ENCODE results near the gene LMO2.
"Not testable (repeated sequence)": the region's sequence is repeated elsewhere in the genome, so short reads cannot be mapped to it uniquely, and the experiment has no call there.

The LMO2 gene

DNA sequence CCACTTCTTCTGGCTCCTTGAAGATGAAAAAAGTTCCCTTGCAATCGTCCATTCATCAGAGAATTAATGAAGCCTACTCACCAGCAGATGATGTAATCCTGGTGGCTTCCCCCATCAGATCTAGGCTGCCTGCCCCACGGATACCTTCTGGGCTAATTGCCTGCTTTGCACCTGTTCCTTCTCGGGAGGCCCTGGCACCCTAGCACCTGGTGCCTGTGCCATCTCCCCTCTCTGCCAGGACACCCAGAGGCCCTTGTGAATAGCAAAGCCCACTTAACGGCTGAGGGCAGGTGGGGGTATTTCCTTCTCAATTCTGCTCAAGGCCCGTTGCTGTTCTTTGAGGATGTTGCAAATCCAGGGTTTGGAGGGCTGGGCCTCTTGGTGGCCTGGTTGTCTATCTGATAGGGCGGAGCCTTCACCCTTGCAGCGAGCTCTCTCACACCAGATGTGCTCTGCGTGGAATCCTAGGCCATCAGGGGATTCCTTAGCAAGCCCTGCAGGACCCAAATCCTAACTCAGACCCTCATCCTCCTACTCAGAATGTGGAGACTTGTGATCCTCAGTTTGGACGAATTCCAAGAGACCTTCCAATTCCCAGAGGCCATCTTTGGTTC lies at the start of gene LMO2:
Gene LMO2 (minus strand): TSS at position 363 of the 614 bp plus-strand sequence. CDS start 22,360 bp downstream, outside the sequence.
- DNase-seq = no peak

DNA sequence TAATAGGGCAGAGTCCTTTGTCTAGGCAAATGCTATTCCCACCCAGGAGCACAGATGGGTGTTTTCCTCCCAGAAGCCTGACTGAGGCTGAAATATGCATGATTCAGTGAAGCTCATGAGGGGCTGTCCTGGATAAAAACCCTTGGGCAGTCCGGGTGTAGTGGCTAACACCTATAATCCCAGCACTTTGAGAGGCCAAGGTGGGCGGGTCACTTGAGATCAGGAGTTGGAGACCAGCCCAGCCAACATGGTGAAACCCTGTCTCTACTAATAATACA lies 48.6 kb upstream of the LMO2 start:
- no peak for DNase-seq

DNA sequence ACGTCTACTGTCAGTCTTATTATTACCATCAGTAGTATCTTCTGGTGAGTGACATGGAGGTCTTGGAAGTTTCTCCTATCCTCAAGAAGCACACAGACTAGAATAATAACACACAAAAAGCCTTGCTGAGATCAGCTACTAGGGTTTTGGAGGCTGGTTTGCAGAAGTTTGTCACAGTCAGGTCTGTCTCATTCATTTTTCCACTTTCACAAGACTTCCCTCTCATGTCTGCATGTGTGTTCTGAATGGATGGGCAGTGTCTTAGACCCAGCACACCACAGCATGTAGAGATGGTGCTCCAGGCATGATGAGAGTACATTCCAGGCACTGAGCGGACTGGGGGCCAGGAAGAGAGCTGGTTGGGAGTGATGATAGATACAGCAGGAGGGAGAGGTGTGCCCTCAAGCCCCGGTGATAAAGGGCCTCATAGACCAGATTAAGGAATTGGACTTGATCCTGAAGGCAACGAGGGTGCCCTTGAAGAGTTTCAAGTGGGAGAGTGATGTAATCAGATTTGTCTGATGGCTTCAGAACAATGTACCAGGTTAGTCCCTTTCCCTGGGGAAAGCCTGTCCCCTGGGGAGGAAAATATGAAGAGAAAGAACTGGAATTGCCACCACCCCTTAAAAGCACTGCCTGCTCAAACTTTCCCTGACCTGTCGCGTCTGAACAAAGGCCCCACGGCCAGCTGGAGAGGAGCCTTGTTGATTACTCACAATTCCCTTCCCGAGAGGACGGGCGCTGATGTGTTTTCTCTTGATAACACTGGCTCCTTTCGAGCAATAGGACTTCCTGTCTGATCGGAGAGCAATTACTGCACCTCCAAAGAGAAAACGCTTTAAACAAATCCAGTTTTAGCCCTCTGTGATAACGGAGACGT lies 45.1 kb upstream of the LMO2 start:
- no peak for DNase-seq

DNA sequence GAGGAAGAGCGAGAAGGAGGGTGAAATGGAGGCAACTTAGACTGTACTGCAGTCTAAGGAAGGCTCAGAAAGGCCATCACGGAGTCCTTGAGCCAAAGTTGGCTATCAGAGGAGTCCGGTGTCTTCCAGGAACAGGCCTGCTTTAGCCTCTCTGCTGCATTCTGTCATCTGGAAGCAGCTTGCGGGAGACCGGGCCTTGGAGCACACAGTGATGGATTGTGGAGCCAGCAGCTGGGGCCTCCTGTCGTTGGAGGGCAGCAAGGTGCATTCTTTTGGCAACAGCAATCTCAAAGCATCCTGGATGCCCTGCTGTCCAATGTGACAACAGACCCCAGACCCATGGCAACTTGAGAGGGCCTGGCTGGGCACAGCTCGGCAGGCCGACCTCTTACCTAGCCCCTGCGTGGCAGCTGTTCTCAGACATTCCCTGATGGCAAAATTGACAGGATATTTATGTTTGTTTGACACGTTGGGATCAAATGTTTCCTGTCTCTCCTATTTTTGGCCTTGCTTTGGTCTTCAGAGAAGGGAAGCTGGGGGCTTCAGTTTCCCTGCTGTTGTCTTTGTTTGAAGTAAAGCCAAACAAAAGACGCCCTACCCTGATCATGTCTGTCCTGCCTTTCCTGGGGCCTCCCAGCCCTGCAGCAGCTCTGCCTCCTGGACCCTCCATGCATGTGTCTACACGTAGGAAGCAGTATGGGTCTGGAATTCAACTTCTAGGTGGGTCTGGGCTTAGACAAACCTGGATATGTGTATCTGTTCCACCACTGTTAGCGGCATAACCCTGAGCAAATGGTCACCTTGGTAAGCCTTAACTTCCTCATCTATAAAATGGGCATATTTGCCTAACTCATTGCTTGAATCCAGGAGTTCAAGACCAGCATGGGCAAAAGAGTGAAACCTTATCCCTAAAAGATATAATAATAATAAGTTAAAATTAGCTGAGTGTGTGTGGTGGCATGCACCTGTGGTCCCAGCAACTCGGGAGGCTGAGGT lies 43.9 kb upstream of the LMO2 start:
- DNase-seq = no peak

DNA sequence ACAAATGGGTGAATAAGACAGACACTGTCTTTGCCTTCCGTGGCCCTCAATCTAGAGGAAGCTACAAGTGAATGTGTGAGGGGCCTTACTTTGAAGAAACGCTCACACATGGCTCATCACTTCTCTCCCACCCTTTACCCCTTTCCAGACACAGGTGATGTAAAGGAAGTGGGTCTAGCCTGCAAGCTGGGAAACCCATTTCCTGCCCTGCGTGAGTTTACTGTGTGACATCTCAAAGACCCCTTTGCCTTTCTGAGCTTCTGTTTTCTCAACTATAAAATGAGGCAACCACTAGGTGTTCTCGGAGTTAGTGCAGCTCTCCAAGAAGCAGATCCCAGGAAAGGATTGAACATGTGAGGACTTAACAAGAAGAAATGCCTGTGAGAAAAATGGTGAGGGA lies 43.1 kb upstream of the LMO2 start:
- DNase-seq = no peak

DNA sequence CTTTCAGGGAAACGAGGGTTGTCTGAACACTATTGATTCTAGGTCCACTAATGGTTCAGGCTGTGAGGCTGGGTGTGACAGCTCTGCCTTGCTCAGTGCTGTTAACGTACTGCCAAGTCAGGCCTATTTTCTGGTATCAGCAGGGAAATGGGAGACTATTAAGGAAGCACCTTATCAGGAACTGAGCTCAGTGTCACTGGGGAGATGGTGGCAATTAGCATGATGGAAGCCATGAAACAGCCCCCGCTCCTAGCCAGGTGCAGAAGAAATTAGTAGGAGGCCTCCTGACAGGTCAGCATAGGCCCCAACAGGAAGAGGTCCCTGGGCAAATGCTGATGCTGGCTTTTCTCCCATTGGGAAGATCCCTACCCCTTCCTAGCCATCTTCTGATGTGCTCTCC lies 42.6 kb upstream of the LMO2 start:
- no peak for DNase-seq

DNA sequence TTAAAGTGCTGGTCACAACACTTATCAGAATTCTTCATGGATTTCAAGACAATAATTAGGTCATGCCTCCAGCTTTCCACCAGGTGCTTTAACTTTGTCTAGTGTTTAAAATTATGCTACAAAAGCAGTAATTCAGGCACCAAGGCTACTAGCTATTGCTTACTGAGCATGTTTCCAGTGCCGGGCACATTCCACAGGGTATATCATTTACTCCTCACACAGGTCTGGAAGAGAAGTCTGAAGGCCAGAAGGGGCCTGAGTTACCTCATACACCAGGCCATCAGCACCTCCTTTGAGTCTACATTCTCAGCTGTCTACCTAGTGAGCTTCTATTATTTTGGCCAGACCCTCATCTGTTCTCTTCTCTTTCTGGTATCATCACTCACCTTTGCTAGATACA lies 41.7 kb upstream of the LMO2 start:
- DNase-seq = no peak

DNA sequence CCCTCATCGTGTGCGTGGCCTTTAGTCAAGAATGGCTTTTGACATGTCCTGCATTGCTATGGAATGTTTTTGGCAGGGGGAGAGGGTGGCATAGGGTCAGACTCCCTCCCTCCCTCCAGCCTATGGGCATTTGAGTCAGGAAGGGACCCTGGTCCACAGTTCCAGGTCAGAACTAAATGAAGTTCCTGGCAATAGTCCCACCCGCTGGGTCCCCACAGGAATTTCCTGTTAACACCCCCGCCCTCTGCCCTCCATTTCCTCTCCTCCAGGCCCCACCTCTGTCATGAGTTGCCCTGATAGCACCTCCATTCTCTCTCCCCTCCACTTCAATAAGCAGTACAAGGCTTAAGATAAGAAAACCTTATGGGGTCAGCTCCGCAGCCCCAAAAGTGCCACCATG lies 40.8 kb upstream of the LMO2 start:
- DNase-seq = no peak

DNA sequence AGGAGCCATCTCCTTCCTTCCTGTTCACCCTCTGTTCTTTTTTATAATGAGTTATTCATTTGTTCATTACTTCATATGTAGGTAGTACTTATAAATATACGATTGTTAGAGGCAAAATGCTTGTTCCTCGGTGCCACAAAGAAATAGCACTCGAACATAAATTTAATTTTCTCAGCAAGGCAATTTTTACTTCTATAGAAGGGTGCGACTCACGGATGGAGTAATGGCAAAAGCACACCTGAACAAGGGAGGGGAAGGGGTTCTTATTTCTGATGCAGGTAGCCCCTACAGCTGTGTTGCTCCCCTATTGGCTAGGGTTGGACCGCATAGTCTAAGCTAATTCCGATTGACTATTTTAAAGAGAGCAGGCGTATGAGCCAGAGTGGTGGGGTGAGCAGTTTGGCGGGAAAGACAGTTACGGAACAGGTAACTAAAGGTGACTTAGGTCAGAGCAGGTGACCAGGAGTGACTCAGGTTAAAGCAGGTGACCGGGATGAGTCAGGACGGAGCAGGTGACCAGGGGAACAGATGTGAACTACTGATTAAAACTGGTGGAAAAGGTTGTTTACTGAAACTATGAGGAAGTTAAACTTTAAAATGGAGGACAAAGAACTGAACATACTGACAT lies 40.0 kb upstream of the LMO2 start:
- not testable (repeated sequence) for DNase-seq

DNA sequence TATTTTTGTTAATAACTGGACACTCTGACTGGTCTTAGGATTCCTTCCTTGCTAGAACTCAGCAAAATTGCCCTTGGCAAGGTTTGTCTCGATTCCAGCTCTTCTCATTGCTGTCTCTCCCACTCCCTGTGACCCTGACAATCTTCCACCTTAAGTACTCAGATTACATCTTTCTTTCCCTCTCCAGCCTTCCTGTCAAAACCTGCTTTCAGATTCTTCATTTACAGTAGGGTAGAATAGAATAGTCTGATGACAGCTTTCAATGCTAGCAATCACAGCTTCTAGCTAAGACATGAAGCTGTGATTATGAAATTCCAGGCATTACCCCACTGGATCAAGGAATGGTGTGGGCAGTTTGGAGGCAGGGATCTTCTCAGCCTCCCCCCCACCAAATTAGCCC lies 39.2 kb upstream of the LMO2 start:
- no peak for DNase-seq

DNA sequence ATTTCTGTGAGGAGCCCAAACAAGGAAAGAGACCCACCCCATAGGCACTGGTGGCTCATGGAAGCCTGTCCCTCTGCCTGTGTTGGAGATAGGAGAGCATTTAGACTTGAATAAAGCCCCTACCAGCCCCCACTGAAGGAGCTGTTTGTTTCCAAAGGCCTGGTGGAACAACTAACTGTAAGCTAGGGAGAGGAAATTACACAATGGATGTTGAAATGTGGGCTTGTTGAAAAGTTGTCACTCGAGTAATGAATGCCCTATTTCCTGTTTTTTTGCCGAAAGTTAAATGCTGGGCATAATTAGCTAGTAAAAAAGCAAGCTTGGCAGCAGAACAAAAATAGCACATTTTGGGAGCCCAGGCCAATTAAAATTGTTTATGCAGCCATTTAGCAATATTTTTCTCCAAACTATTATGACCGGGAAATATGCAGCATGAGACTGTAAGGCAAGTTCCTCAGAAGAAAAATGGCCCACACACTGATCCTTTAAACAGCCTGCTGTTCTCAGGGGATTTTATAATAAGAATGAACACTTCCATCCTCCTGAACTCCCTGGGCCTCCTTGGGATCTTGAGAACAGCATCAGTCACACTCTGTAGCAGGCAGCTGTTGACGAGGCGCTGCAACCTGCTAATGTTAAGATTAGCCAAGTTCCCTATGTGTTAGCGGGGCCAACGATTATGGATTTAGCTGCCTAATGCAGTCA lies 38.6 kb upstream of the LMO2 start:
- no peak for DNase-seq

DNA sequence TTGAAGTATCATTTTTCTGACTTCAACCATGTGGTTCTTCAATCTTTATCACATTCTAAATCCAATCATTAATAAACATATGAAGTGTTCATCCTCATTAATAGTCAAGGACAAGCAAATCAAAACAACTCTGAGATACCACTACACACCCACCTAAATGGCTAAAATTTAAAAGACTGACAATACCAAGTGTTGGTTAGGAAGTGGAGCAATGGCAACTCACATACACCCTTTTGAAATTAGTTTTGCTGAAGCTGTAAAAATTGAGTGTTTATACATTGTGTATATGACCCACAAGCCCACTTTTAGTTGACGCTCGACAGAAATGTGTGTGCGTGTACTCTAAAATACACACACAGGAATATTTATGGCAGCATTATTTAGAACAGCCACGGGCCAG lies 36.7 kb upstream of the LMO2 start:
- DNase-seq = no peak

DNA sequence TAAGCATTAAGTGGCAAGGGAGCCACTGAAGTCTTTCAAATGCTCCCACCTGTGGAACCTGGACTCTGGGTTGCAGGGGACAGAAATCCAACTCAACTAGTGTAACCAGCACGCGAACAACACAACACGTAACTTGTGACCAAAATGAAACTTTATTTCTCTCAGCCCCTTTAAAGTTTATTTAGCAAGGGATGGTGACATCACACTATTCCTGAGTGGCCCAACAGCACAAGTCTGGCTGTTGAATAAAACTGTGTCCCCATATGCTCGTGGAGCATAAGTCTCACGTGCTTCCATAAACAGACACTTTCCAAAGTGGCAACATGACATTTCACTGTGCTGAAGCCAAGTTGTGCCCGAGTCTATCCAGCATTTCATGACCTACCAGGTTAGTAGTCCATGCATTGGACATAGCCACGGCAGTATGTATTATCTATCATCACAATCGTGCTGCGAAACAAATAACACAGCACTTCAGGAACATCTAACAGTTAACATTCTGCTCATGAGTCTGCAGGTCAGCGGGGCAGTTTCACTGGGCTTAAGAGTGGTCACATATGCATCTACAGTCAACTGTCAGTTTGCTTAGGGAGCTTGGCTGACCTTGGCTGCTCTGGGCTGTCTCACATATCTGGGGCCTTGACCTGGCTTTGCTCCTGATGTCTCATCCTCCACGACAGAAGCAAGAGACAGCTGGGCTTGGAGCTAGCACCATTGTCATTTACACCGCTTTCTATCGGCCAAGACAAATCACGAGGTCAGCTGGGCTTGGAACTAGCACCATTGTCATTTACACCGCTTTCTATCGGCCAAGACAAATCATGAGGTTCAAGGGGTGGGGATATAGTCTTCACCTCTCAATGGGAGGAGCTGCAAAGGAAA lies 35.0 kb upstream of the LMO2 start:
- no peak for DNase-seq

DNA sequence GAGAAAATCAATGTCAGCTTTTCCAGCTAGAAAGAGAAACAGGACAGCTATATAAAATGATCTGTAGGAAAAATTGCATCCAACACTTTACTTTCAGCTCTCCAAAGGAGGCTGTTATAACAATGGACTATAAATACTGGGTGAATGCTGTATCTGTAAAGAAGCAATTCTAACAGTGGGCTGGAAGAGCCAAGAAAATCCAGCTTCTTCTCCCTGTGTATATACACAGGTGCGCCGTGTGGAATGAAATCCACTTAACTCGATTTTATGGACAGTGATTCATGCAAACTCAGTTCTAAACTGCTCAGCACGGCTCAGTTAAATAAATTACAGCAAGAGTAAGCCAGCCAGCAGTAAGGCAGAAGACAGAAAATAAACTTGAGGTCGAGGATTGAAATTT lies 32.5 kb upstream of the LMO2 start:
- DNase-seq = no peak

DNA sequence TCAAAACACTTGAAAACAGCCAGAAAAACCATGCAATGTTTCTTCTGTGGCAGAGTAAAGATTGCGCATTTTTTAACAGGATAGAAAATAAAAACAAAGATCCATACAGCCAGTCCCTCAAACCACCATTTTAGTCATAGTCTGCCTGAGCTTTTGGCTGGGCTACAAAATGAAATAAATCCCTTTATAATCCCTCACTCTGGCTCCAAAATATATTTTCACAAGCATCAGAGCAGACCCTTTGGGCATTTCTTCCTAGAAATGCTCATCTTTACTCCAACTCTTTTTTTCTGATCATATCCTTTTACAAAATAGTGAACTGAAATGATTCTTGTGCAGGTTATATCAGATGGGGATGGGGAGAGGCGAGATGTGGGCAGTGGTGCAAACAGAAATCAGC lies 31.8 kb upstream of the LMO2 start:
- no peak for DNase-seq

DNA sequence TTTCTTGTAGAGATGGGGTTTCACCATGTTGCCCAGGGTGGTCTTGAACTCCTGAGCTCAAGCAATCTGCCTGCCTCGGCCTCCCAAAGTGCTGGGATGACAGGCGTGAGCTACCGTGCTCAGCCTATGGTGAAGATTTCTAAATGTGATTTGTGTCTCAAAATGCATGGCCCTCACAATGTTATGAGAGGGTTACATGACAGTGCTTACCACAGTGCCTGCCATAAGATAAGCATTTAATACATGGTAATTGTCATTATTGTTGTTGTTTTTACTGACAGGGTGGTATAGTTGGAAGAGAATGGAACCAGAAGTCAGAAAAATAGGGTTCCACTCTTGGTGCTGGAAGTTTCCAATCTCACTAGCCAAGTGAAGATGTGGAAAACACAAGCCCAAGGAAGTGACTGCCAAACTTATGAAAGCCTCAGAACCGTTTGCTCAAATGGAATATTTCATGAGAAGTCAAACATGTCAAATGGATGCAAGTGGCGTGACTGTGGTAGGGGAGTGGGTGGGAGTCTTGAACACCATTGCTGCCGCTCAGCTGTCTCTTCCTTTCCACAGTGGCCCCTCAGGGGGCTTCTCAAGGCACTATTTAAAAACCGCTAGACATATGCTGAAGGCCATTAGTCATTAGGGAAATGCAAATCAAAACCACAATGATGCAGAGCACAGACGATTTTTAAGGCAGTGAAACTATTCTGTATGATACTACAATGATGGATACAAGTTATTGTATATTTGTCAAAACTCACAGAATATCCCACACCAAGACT lies 29.1 kb upstream of the LMO2 start:
- DNase-seq = peak; percentile 3

DNA sequence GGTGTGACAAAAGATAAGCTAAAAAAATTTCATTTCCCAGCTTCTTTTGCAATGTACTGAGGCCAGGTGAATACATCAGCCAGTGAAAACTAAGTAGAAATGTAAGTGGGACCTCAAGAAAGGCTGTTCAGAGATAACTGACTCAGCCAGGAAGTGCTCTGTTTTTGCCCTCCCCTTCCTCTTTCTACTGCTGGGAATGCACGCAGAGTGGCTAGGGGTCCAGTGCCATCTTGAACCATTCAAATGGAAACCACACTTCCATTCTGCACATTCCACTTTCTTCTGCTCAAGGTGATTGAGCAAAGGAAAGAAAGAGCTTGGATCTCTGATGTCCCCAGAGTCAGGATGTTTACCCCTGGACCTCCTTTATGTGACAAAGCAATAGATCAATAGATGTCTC lies 27.8 kb upstream of the LMO2 start:
- DNase-seq = no peak

DNA sequence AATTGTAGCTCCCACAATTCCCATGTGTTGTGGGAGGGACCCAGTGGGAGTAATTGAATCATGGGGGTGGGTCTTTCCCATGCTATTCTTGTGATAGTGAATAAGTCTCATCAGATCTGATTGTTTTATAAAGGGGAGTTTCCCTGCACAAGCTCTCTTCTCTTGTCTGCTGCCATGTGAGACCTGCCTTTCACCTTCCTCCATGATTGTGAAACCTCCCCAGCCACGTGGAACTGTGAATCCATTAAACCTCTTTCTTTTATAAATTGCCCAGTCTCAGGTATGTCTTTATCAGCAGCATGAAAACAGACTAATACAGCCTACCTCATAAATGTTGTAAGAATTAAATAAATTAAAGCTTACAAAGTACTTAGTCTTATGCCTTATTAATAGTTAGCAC lies 25.5 kb upstream of the LMO2 start:
- not testable (repeated sequence) for DNase-seq

DNA sequence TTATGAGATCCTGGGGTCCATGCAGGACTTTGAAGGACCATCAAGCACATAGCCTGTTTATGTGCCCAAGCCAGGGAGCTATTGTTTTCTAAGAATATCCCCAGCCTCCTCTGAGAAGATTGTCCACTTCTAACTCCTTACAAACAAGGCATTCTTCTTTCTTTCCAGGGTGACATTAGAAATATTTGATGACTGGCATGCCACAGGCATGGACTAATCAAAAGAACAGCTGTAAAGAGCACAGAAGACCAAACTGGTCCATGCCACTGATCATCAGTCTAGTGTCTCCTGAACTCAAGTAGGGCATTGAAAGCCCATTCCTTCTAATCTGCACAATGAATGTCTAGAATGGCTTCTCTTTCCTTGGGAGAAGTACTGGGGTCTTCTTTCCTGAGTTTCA lies 24.9 kb upstream of the LMO2 start:
- no peak for DNase-seq

DNA sequence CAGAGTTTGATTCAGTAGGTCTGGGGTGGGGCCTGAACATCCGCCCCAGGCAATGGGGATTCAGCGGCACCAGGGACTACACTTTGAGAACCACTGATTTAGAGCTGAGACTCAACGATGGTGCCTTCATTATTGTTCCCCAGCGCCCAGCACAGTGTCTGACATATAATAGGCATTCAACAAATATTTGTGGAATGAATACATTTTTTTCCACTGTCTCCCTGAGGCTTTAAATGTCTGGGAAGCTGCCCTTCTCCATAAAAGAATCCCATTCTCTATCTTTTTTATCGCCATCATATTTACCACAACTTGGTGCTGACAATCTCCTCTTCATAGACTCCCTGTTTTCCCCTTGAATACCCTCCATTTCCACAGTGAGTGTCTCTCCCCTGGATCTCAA lies 23.6 kb upstream of the LMO2 start:
- DNase-seq = no peak

DNA sequence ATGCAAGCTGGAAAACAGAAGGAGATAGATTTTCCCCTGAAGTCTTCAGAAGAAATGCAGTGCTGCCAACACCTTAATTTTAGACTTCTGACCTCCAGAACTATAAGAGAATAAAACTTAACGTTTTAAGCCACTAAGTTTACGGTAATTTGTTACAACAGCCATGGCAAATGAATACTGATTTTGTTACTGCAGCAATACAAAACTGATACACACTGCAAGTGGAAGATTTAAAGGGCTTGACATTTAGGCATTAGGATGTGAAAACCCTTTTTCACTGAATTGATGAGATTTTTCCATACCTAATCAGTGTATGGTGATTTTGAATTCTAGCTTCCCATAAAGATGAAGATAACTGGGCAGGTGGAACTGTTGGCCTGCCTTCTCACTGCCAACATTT lies 22.1 kb upstream of the LMO2 start:
- DNase-seq = no peak

Data from stimulated activated CD4-positive, alpha-beta T cell treated with anti-CD3 and anti-CD28 coated beads, Interleukin-4, amount 100 ng/mL, for 1 hour (primary cell).